Esophagus muscularis mucosa (tissue), 4 donors: ENCODE data around the gene NFKB2.

Experiments
- EP300 ChIP-seq: sonication (generic); formaldehyde crosslinking; IDR thresholded peaks from one replicate; pipeline ENCODE4 v1.6.1; 2017; ENCODE audit warnings: antibody characterized with exemption
- POLR2A ChIP-seq: fragments of 450-650 bp; IDR thresholded peaks from one replicate; pipeline ENCODE4 v1.6.1; 2017; ENCODE audit warnings: antibody characterized with exemption, moderate library complexity, mild to moderate bottlenecking, low read depth
- POLR2AphosphoS5 ChIP-seq, 2 donors: sonication (generic); formaldehyde crosslinking; IDR thresholded peaks; one replicate each; pipeline ENCODE4 v1.6.1; 2017; ENCODE audit warnings: antibody characterized with exemption in 2 of 2
- TF ChIP-seq, protein P1 (sequence below), 3 experiments: fragments of 200-600 bp in 2 of 3; fragments of 450-650 bp in 1 of 3; sonication (generic) in 2 of 3; IDR thresholded peaks; one replicate each; pipeline ENCODE4 v1.5.1; 2017 to 2019; ENCODE audit warnings: antibody characterized with exemption in 3 of 3, mild to moderate bottlenecking in 2 of 3, moderate library complexity in 1 of 3

DNA sequence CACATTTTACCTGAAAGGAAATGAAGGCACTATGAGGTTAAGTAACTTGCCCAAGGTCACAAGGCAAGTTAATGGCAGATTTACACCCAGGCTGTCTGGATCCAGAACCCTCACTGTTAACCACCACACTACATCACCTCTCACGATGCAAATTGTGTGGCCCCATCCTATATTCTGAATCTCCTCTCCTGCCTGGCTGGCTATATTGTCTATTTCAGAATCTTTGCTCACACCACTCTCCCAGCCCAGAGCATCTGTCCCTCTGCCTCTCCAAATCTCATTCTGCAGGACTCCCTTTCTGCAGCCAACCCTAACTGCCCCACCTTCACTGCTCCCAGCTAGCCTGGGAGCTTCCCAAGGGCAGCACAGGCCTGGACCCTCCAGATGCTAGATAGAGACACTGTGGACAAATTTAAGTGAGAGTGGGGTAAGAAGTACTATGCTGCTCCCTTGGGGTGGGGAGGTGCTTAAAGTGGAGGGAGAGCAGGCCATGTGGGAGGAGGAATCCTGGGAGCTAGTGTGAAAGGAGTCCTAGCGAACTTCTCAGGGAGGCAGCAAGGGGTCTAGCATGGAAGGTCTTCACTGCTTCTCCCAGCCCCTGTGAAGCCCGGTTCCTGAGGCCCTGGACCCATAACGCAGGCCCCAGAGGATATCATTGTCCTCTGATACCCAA is 36.1 kb downstream of the NFKB2 start:
- TF ChIP-seq POLR2A (no peak), EP300 (no peak), POLR2AphosphoS5 (IDR thresholded peaks at IDR 0.05) (no peak)
- TF ChIP-seq, protein P1, sequence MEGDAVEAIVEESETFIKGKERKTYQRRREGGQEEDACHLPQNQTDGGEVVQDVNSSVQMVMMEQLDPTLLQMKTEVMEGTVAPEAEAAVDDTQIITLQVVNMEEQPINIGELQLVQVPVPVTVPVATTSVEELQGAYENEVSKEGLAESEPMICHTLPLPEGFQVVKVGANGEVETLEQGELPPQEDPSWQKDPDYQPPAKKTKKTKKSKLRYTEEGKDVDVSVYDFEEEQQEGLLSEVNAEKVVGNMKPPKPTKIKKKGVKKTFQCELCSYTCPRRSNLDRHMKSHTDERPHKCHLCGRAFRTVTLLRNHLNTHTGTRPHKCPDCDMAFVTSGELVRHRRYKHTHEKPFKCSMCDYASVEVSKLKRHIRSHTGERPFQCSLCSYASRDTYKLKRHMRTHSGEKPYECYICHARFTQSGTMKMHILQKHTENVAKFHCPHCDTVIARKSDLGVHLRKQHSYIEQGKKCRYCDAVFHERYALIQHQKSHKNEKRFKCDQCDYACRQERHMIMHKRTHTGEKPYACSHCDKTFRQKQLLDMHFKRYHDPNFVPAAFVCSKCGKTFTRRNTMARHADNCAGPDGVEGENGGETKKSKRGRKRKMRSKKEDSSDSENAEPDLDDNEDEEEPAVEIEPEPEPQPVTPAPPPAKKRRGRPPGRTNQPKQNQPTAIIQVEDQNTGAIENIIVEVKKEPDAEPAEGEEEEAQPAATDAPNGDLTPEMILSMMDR (IDR thresholded peaks at IDR 0.05): no peak
